Measurements from ENCODE around the gene VN1R5.

VN1R5 gene

DNA sequence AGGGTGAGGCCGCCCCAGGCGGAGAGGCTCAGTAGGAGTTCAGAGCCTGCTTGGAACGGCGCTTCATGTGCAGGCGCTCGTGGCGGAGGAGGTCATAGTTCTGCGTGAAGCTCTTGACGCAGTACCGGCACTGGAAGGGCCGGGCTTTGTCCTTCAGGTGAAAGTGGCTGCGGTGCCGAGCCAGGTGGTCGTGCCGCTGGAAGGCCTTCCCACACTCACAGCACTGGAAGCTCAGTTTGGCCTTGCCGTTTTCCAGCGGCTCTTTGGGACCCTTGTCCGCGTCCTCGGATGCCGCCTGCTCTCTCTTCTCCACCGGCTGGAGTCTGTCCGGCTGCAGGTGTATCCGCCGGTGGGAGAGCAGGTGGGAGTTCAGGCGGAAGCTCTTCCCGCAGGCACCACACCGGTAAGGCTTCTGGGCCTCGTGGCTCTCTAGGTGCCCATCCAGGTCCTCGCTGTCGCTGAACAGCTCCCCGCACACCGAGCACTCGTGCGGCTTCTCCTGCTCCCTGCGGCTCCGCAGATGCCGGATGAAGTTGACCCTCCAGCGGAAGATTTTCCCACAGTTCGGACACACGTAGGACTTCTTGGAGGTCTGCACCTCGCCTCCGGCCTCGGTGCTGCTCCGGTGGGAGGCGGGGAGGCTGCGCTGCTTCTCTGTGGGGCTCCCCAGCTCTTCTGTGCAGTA is 44.8 kb downstream of the VN1R5 start:
- no peak for DNase-seq (ENCODE audit: low read depth)

DNA sequence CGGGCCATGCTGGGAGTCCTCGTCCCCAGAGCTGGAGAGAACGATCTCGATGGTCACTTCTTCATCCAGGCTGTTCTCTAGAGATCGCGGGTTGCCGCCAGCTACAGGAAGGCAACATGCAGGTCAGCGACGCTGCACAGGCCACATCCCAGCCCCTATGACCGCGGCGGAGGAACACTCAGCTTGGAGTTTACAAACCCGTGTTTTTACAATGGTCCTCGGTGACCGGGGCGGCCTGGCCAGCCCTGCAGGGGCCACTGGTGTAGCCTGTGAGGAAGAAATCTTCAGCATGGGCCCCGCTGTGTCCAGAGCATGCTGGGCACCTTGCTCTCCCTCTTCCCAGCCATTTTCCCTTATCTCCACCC is 45.3 kb downstream of the VN1R5 start:
- no peak for DNase-seq (ENCODE audit: low read depth)

DNA sequence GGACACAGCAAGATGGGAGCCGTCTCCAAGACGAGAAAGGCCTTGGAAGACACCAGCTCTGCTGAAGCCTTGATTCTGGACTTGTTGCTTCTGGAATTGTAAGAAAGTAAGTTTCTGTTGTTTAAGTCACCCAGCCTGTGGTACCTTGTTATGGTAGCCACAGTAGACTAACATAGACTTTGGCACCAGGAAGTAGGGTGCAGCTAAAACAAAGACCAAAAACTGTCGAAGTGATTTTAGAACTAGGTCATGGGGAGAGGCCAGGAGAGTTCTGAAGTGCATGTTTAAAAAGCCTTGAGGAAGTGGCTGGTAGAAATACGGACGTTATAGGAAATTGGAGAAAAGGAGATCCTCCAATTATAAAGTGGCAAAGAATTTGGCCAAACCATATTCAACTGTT is 47.3 kb downstream of the VN1R5 start:
- DNase-seq (ENCODE audit: low read depth) = no peak

DNA sequence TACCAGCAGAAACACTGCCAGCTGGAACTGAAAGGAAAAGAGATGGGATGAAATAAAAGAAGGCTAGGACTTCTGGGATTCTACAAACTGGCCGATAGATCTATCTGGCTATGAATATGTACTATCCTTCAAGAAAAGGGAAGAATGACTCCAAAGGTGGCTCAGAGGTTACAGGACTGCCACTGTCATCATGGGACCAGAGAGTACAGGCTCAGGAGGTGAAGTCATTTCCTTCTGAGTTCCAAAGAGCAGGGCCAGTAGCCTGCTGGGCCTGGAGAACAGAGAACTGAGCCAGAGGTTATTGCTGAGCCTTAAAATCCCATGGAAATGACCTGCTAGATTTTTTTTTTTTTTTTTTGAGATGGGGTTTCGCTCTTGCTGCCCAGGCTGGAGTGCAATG is 48.2 kb downstream of the VN1R5 start:
- DNase-seq (ENCODE audit: low read depth) = no peak

All from GM04503 (cell line).